Kidney epithelial cell (primary cell): ENCODE results near the gene LOXL3. TPM values are rescaled to one million over a fixed set of nuclear protein-coding genes. Genes with fewer than 3 reads are reported as not detected.

Experiments used
- DNase-seq: peaks from one replicate; pipeline ENCODE4 v3.0.0-alpha.2; 2010; ENCODE audit warnings: low read depth
- H3K27me3 ChIP-seq: 2 replicates; pipeline ENCODE4 v1.6.0; 2011; ENCODE audit warnings: low read length; ENCODE audit not compliant: control insufficient read depth, insufficient read depth
- H3K36me3 ChIP-seq: 2 replicates; pipeline ENCODE4 v1.5.1; 2011; ENCODE audit warnings: low read length; ENCODE audit not compliant: control insufficient read depth, insufficient read depth
- H3K4me3 ChIP-seq: 2 replicates; pipeline ENCODE4 v1.5.1; 2011; ENCODE audit warnings: low read depth, mild to moderate bottlenecking, control low read depth, low read length
- CTCF ChIP-seq: IDR thresholded peaks from 2 replicates; pipeline ENCODE4 v1.5.1; 2011; ENCODE audit warnings: mild to moderate bottlenecking, moderate library complexity, low read length, control low read depth, inconsistent platforms; ENCODE audit not compliant: insufficient read depth, poor library complexity, severe bottlenecking
- total RNA-seq: library from RNA; depleted of rRNA; stranded (reverse); fragments of >200 nt; gene quantifications from 2 replicates; pipeline ENCODE4 v1.2.3, GENCODE V29; 2015

LOXL3 gene
- total RNA-seq, 1 donor from 2014 or later: 3.3 TPM

- H3K4me3 ChIP-seq: peak overlapping the region; percentile 80
- no peak for DNase-seq
- H3K27me3 ChIP-seq: no peaks in the 10 kb centered on the region
- TF ChIP-seq CTCF: no peak
- no peaks in the 10 kb centered on the region for H3K36me3 ChIP-seq
These were observed 1.9 kb upstream of the LOXL3 start for GRCh38 chr2:74555610-74556103.

GRCh38 chr2:74554820-74555531 lies 1.2 kb upstream of the LOXL3 start:
- H3K4me3 ChIP-seq: peak overlapping the region; percentile 80
- no peak for TF ChIP-seq CTCF
- no peaks in the 10 kb centered on the region for H3K27me3 ChIP-seq
- DNase-seq: no peak
- H3K36me3 ChIP-seq: no peaks in the 10 kb centered on the region

- peak overlapping the region; percentile 80 for H3K4me3 ChIP-seq
- no peak for TF ChIP-seq CTCF
These were observed 579 bp downstream of the LOXL3 start for GRCh38 chr2:74552914-74553811.

GRCh38 chr2:74551942-74552913 lies 1.5 kb downstream of the LOXL3 start:
- no peak for DNase-seq
- Histone ChIP-seq H3K36me3 (no peaks in the 10 kb centered on the region), H3K27me3 (no peaks in the 10 kb centered on the region), H3K4me3 (no peak overlapping the region)
- no peak for TF ChIP-seq CTCF

More at GRCh38 chr2:74552914-74553811, 579 bp downstream of the LOXL3 start:
- Histone ChIP-seq H3K27me3 (no peaks in the 10 kb centered on the region), H3K36me3 (no peaks in the 10 kb centered on the region)
- no peak for DNase-seq

- H3K27me3 ChIP-seq: no peaks in the 10 kb centered on the region
- no peaks in the 10 kb centered on the region for H3K36me3 ChIP-seq
- no peak for TF ChIP-seq CTCF
- no peak for DNase-seq
- no peak overlapping the region for H3K4me3 ChIP-seq
These were observed 2.2 kb downstream of the LOXL3 start for GRCh38 chr2:74551530-74551929.
